GM19455 (cell line): ENCODE results near the gene NDUFS6.
A peak's percentile ranks its signal among the peaks of the same experiment; 100 is the strongest.

Experiments used
- ATAC-seq: cut with Tn5 transposase; IDR thresholded peaks from one replicate; pipeline ENCODE4 v1.9.1; 2021; ENCODE audit not compliant: unreplicated experiment

NDUFS6 gene

DNA sequence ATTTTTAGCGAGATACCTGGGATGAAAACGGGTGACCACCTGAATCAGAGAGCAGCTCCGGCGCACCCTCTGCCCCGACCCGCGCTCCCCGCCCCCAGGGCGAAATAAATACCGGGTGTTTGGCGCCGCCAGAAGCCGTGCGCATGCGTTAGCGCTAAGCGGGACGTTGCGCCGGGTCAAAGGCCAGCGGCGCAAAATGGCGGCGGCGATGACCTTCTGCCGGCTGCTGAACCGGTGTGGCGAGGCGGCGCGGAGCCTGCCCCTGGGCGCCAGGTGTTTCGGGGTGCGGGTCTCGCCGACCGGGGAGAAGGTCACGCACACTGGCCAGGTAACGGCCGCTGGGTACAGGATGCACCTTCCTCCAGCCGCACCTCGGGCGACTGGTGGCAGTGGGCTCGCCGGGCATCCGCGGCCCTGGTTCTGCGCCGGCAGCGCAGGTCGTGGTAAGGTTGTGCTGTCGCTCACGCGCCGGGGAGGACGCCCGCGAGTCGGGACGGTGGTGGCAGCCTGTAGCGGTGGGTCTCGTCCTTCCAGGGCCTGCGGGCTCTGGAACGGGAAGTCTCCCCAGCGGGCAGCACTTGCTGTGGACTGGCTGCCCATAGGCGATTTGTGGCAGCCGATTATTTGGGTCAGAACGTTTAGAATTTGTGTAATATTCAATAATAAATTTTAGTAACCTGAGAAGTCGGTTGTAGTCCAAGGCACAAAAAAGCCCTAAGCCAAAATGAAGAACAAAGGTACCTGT, at the start of gene NDUFS6:
TSS of gene NDUFS6 (plus strand) at position 186 of the 745 bp plus-strand sequence. CDS start at position 197, 11 bp downstream.
- ATAC-seq, result peak; percentile 62

DNA sequence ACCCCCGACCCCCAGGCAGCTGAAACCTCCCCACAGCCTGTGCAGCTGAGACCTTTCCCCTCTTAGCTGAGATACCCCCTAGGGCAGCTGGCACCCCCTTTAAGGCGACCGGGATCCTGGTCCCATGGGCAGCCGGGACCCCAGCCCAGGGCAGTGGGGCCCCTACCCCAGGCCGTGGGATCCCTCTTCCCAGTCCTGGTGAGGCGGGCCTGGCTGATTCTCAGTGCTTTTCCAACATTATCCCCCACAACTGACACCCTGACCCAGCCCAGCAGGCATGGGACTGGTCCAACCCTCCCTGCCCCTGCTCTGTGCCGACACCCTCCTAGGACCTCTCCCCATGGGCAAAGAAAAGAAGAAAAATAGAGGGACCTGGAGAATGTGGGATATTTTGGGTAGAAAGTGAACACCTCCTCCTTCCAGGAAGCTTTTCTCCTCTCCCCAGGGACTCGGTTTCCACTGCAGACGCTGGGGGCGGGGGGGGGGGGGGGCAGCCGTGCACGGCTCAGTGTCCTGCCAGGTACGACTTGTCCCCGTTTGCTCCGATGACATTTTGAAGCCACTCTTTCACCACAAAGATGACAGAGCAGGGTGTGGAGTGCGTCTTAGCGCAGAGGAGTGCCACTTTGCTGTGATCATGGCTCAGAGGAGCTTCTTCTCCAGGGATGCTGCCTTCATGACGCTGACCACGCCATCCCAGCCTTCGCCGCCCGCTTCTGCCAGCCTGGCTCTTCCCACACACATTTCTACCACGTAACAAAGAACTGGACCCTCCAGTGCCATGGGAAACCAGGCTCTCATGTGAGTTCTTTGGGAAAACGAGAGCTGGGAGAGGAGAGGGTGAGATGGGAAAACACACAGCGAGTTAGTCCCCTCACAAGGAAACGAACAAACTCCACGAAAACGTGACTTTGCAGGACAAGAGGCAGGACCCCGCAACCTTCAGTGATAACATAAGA, 49.1 kb upstream of the NDUFS6 start:
- no peak for ATAC-seq

DNA sequence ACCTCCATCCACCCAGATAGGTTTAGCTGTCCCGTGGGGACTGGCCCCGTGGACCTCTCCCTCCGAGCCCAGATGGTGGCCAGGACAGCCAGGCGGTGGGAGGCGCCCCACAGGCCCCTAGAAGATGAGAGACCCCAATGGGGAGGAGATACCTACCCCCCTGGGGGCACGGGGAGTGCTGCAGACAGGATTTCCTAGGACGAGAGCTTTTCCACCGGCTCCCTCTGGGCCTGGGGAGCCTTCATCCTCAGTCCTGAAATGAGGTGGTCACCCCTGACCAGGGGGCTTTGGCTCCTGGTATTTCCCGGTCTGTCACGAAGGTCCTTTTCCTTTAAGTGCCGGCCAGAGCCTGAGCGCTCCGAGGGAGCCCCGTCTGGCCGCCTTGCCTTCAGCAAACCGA, 48.3 kb upstream of the NDUFS6 start:
- no peak for ATAC-seq

DNA sequence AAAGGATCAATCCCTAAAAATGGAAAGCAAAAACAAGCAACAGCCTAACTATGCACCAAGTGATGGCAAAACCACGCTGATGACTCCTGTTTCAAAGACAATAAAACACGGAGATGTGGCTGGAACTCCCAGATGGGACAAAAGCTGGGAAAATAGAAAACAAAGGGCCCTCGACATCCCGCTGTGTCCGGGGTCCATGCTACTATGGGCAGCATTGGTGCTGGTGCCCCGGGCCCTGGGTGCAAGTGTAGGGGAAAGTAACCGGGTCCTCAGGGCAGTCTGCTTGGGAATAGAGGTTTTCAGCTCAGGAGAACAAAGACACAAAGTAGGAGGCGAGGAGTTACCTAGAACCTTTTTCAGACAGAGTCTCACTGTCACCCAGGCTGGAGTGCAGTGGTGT, 47.7 kb upstream of the NDUFS6 start:
- no peak for ATAC-seq

DNA sequence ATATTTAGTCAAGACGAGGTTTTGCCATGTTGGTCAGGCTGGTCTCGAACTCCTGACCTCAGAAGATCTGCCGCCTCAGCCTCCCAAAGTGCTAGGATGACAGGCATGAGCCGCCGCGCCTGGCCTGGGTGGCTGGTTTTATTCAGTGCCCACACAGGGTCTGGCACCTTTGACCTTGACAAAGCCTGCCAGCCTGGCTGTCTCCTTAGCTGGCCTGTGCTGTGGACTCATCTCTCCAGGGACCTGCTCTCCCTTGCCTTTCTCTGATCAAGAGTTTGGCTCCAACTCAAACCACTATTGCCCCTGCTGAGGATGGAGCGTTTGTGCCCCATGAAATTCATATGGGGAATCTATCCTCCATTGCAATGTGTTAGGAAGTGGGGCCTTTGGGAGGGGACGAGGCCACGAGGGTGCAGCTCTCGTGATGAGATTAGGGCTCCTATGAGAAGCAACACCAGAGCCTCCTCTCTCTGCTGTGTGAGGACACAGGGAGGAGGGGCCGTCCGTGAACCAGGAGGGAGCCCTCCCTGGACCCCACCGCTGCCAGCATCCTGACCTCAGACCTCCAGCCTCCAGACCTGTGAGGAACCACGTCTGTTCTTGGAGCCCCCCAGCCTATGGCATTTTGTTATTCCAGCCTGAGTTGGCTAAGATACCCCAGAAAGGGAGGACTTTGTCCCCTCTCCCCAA, 46.5 kb upstream of the NDUFS6 start:
- no peak for ATAC-seq

DNA sequence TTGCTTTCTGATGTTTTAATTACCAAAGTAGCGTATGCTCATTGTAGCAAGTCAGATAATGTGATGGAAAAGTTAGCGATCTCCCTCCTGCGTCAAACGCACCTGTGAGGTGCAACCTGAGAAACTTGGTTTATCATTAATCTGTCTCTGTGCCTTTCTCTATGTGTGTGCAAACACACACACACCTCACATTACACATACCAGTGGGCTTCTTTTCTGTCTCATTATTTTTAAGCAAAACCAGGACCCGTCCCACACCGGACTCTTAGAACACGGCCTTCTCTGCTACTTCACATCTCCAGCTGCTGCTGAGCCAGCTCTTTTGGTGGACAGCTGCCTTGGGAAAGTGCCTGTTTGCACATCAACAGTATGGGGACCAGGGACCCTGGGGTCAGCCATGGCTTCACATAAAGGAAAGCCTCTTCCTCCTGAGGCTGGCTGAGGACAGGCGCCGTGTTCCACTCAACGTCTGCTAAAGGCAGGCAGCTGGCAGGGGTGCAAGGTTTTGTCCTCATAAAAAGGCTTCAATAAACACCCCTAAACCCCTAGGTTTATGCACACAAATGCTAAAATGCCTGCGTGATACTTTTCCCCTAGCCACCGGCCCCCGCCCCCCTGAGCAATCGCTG, 45.8 kb upstream of the NDUFS6 start:
- ATAC-seq, result no peak

DNA sequence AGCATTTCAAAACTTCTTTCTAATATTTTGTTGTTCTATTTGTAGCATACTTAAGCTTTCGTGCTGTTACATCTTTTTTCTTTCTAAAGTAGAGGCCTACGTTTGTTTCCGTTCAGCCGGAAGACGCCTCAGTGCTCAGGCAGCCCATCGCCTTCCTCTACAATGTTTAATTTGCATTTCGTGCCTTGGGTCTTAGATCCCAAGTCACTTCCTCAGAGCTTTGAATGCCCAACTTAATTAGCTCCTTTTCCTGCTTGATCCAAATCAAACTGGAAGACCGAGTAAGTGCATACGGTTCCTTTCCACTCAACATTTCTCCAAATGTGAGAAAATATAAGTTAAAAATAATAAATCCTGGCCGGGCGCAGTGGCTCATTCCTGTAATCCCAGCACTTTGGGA, 44.7 kb upstream of the NDUFS6 start:
- no peak for ATAC-seq

DNA sequence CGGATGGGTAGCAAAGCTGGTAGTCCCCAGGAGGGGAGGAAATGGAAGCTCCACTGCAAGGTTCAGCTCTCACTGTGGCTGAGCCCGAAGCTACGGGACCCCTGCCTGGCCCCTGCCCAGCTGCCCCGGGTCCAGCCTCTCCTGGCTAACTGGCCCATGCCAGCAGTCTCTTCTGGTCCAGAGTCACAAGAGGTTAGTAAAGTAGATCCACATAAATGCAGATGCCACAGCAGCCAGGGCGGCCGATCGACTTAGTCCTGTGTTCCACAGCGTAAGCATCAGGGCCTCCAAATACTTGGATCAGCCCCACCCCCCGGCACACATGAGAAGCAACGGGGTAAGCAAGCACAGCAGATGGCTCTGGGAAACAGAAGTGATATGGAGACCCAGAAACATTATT, 43.7 kb upstream of the NDUFS6 start:
- no peak for ATAC-seq

DNA sequence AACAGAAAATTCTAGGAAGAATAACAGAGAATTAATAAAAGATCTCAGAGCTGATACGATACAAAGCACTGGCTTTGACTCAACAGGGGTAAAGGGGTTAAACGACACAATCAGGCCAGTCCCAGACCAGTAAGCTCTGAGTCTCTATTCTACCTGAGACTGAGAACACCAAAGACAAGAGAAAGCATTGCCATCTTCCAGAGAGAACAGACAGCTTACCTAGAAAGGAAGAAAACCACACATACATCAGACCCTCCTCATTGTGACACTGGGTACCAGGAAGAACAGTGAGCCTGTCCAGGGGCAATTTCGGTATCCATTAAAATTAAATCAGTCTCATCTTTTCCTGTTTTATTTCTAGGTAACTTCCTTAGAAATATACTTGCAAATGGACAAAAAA, 42.6 kb upstream of the NDUFS6 start:
- no peak for ATAC-seq

DNA sequence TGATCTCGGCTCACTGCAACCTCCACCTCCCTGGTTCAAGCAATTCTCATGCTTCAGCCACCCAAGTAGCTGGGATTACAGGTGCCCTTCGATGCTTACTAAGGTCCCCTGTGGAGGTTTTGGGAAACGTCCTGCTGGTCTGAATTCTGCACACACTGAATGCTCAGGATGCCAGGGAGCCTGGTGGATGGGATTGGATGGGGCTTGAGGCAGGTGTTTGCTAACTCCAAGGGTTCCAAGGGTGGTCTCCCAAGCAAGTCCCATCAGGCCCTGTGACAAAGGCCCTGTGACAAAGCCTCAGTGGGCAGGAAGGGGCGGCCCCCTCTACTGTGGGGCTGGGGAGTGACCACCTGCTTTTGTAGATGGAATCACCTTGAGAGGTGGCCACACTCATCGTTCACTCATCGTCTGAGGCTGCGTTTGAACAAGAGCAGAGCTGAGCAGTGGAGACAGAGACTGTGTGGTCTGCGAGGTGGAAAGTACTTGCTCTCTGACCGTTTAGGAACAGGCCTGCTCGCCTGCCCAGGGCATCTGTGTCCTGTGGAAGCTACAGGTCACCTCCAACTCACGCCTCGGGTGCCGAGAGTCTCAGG, 41.7 kb upstream of the NDUFS6 start:
- no peak for ATAC-seq

DNA sequence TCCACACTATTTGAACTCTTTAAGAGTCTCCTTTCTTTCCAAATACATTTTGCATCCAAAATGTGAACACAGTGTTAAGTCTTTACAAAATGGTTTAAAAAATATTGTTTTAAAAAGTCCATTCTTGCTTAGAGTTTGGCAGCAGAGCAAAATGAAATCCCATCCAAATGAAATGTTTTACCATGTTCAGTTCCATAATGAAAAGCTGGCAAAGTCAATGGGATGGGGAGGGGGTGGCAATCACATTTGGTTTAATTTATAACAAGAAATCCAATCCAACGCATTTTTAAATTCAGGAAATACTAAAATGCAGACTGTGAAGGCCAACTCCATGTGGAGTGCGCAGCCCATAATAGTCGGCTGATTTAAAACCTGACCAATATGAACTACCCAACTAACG, 41.0 kb upstream of the NDUFS6 start:
- no peak for ATAC-seq

DNA sequence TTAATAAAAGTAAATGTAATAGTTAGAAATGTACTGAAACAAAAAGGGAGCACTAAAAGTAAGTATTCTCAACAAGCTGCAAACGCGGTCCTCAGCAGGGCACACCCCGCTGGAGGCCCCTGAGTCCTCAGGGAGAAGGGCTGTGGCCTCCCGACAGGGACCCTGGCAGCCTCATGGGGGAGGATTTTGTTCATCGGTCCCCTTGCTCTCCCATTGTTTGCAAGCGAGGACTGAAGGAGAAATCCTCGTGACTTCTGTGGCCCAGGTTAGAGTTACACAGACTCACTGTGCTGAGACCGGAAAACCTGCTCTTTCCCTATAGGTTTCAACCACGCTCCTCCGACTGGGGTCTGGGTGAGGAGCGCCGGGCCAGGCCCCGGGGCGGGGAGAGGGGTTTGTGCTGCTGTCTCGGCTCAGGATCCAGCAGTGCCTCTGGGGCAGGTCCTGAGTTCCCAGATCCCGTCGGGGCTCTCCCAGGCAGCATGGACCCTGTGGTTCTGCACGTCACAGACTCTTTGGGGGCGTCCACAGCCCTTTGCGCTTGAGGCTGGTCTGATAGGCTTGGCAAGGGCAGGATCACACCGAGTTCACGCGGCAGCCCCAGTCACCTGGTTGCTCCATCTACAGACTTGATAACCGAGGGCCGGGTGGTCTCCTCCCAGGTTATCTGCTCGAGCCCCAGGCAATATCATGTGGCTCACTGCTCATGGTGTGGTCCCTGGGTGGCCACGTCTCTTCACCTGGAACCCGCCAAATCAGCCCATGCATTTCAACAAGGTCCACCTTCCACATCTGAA, 40.4 kb upstream of the NDUFS6 start:
- ATAC-seq, result no peak

DNA sequence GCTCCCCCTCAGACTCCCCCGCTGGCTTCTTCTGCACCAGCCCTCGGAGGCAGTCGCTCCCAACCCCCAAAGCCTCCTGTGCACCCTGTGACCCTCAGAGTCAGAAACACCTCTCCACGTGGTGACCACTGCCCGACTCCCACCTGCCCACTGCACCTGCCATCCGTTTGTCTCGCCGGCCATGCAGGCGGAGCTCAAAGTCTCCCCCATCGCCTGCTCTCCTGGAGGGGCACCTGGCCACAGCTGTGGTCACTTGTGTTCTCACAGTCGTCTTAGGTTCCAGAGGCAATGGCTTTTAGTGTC, 39.8 kb upstream of the NDUFS6 start:
- no peak for ATAC-seq

DNA sequence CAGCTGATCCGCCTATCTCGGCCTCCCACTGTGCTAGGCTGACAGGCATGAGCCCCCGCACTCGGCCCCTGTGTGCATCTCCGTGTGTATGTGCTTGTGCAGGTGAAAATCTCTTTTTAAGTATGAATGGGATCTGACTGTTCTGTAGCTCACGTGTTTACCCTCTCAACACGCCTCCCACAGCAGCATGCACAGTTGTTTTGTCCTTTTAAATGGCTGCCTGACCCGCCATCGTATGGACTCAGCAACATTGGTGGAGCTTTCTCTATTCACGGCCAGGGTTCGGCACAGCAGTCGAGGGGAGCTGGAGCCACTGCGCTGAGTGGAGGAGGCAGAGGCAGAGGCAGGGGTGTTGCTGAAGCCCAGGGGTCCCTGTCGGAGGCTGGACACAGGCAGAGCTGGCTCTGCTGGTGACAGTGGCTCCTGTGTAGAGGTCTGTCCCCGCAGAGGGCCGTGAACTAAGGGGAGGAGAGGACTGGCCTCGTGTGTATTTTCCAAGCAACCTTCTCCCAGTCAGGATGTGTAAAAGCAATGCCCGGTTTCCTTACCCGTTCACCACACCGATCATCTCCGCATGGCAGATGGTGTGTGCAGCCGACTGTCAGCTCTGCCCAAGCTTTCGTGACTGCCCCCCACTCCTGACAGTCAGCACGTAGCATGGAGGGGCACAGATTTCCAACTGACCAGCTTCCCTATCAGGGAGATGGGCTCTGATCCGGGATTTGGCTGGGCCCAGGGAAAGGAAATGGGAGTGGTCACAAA, 38.9 kb upstream of the NDUFS6 start:
- no peak for ATAC-seq

DNA sequence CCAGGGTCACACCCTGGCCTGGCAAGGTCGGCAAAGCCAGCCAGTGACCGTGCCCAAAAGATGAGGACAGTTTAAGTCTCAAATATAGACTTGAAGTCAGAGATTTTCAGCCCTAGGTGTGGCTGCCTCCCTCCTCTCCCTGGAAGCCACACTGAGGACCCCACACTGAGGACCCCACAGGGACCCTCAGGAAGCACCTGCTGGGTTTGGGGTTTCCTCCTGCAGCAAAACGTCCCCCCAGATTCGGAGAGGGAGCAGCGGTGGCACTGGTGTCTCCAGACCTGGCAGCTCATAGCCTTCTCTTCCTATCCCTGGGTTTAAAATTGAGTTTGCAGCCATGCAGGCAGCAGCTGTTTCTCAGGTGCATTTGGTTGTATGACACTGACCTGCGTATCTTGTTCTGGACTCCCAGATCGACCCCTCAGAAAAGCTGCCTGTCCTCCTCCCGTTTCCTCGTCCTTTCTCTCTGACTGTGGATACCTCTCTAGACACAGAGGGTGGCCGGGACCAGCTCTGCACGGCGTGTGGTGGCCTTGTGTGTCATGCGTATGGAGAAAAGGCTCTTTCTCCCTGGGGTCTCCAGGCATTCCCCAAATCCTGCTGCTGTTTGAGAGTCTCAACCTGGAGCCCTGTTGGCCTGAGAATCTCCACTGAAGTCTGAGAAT, 38.2 kb upstream of the NDUFS6 start:
- no peak for ATAC-seq

DNA sequence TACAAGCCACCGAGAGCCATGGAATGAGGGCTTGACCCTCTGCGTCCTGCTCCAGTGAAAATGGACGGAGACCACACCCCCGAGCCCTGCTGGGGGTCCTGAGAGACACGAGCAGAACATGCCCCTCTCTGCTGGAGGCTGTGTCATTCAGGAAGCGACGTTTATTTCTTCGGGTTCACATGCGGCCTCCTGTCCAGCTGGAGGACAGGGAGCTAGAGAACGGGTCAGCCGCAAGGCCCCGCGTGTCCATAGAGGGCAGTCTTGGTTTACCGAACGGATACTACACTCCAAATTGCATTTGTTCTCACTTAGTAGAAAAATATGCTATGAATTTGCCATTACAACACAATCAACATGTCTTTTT, 37.7 kb upstream of the NDUFS6 start:
- ATAC-seq, result no peak

DNA sequence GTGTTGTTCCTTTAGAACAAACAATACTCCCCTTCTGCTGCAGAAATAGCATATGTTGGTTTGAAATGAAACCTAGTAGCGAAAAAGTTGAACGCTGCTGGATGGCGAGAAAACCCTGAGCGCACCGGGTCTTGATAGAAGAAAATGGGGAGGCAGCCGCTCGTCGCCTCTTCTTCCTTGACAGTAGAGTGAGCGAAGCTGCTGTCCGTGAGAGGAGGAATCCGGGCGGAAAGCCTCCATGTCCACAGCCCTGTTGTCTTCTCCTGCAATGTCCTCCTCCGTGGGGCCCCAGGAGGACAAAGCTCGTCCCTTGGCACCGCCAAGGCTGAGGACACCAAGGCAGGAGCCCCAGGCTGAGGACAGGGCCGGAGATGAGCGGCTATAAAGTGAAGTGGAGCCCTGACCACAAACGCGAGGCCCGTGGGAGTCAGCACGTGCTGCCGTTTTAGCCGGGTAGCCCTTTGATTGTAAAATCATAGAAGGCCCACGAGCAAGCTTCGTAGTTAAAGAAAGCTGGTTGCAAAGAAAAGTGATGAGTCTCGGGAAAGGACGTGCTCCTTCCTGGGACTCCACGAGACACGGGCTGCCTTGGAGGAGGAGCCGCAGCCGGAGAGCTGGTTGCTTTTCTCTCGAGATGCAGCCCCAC, 37.1 kb upstream of the NDUFS6 start:
- ATAC-seq, result no peak

DNA sequence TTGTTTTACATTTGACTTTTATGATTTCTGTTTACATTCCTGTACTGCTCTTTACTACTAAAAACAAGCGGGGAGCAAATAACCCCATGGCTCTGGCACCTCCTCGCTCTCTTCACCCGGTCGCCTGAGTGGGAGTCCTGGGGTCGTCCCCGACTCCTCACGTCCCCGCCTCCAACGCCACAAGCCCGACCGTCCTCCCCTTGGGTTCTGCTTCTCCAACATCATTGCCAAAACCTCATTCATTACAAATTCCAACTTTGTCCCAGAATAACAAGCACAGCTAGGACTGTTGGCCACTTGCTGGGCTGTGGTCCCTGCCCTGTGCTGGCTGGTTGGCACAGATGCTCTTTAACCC, 36.6 kb upstream of the NDUFS6 start:
- no peak for ATAC-seq
